GM12878 (cell line): ENCODE measurements around the gene RPS6KA4. TPM values are rescaled to one million over a fixed set of nuclear protein-coding genes. Genes with fewer than 3 reads are reported as not detected.

Source experiments
- ATAC-seq: fragments of 200-7000 bp; cut with Tn5 transposase; 3 replicates; pipeline ENCODE4 v1.9.1; 2020; ENCODE audit warnings: mild to moderate bottlenecking, moderate library complexity
- BruUV-seq: library from RNA; stranded (reverse); fragments of 400-500 nt; replicated peaks from 2 replicates; lab custom pipeline; 2021; lab: Mats Ljungman, UMichigan
- CTCF ChIA-PET: fragments of 300-600 bp; sonication (Branson Sonifier 250); formaldehyde crosslinking; extraction: SDS; loops from one replicate; lab custom pipeline; 2021; ENCODE audit warnings: inconsistent platforms; lab: Yijun Ruan, JAX
- POLR2A ChIA-PET: fragments of 350-600 bp; formaldehyde crosslinking; extraction: SDS; loops from one replicate; lab custom pipeline; 2021; ENCODE audit warnings: inconsistent platforms; lab: Charles Lee
- RAD21 ChIA-PET: fragments of 300-600 bp; sonication (Branson Sonifier 250); formaldehyde crosslinking; loops from one replicate; lab custom pipeline; 2023; ENCODE audit warnings: antibody characterized with exemption; ENCODE audit not compliant: unreplicated experiment; lab: Charles Lee
- SMC1A ChIA-PET: fragments of 300-600 bp; sonication (Branson Sonifier 250); formaldehyde crosslinking; loops from one replicate; lab custom pipeline; 2023; ENCODE audit not compliant: unreplicated experiment, uncharacterized antibody; lab: Charles Lee
- DNase-seq: peaks from one replicate; pipeline ENCODE4 v3.0.0-alpha.2; 2011; ENCODE audit warnings: low read depth, low spot score
- FAIRE-seq: peaks from 3 replicates; lab custom pipeline; 2011; peaks lifted over from hg19 to GRCh38; lab: Jason Lieb, UNC
- H2AFZ ChIP-seq: 2 replicates; pipeline ENCODE4 v1.6.0; 2011; ENCODE audit warnings: low read depth, low read length, control low read depth; ENCODE audit not compliant: control insufficient read depth
- H3K27ac ChIP-seq: 2 replicates; pipeline ENCODE4 v1.5.1; 2011; ENCODE audit warnings: control low read depth; ENCODE audit not compliant: control insufficient read depth, insufficient read depth
- H3K27me3 ChIP-seq, 2 experiments: replicated peaks in 1 of 2; 2 replicates each; pipeline versions ENCODE4 v1.6.0 to v1.6.1; 2011; ENCODE audit warnings: low read length in 1 of 2; ENCODE audit not compliant: control insufficient read depth in 2 of 2, insufficient read depth in 2 of 2
- H3K36me3 ChIP-seq, 2 experiments: 2 replicates each; pipeline ENCODE4 v1.5.1; 2011; ENCODE audit warnings: low read length in 1 of 2; ENCODE audit not compliant: control insufficient read depth in 2 of 2, insufficient read depth in 2 of 2
- H3K4me1 ChIP-seq: 2 replicates; pipeline ENCODE4 v1.6.1; 2011; ENCODE audit warnings: mild to moderate bottlenecking, low read length, moderate library complexity, mixed read lengths; ENCODE audit not compliant: control insufficient read depth, insufficient read depth
- H3K4me2 ChIP-seq: 2 replicates; pipeline ENCODE4 v1.6.0; 2011; ENCODE audit warnings: control low read depth; ENCODE audit not compliant: control insufficient read depth, insufficient read depth
- H3K4me3 ChIP-seq: fragments of 200-600 bp; sonication (generic); 2 replicates; pipeline ENCODE4 v1.5.1; 2016
- H3K79me2 ChIP-seq: 2 replicates; pipeline ENCODE4 v1.6.0; 2011; ENCODE audit warnings: low read length; ENCODE audit not compliant: control insufficient read depth, insufficient read depth
- H3K9ac ChIP-seq: 2 replicates; pipeline ENCODE4 v1.8.0; 2011; ENCODE audit warnings: low read length, control low read depth, mixed read lengths; ENCODE audit not compliant: control insufficient read depth, insufficient read depth
- H3K9me3 ChIP-seq: replicated peaks from 3 replicates; pipeline ENCODE4 v1.5.1; 2011; ENCODE audit warnings: mild to moderate bottlenecking, low read length; ENCODE audit not compliant: control insufficient read depth, insufficient read depth
- H4K20me1 ChIP-seq: 2 replicates; pipeline ENCODE4 v1.6.0; 2011; ENCODE audit not compliant: control insufficient read depth, insufficient read depth
- BACH1 ChIP-seq: fragments of 450-650 bp; IDR thresholded peaks from 2 replicates; pipeline ENCODE4 v1.6.1; 2017; ENCODE audit warnings: mild to moderate bottlenecking, borderline replicate concordance
- CHD1 ChIP-seq: IDR thresholded peaks from 2 replicates; pipeline ENCODE4 v1.6.1; 2012; ENCODE audit warnings: low read depth, low read length, improper control_type of control experiment
- MYB ChIP-seq: fragments of 150-350 bp; IDR thresholded peaks from 2 replicates; pipeline ENCODE4 v1.6.1; 2014; ENCODE audit warnings: mild to moderate bottlenecking, low read depth, low read length, borderline replicate concordance
- PKNOX1 ChIP-seq: fragments of 450-650 bp; IDR thresholded peaks from 2 replicates; pipeline ENCODE4 v1.6.1; 2016; ENCODE audit warnings: mild to moderate bottlenecking
- REST ChIP-seq: IDR thresholded peaks from 2 replicates; pipeline ENCODE4 v1.6.1; 2012; ENCODE audit warnings: mild to moderate bottlenecking, low read depth, low read length
- SRF ChIP-seq, 2 experiments: IDR thresholded peaks; 2 replicates each; pipeline ENCODE4 v1.6.1; 2011; ENCODE audit warnings: low read depth in 2 of 2, low read length in 2 of 2, mild to moderate bottlenecking in 1 of 2, moderate library complexity in 1 of 2
- ZNF217 ChIP-seq: fragments of 450-650 bp; IDR thresholded peaks from 2 replicates; pipeline ENCODE4 v1.6.1; 2017; ENCODE audit warnings: antibody characterized with exemption, mild to moderate bottlenecking
- WGBS: methylation state at CpG from one replicate; pipeline ENCODE4 v1.1.6; 2016; ENCODE audit warnings: low lambda C conversion rate; ENCODE audit not compliant: insufficient replicate concordance, insufficient coverage; ENCODE audit errors: missing lambda C conversion rate; 5-methylcytosine and 5-hydroxymethylcytosine counted together
- in situ Hi-C: fragments of 300-500 bp; cut with MboI; formaldehyde crosslinking; loops from 9 replicates; pipeline ENCODE4 v1.14.3; 2018; ENCODE audit warnings: mixed read lengths
- intact Hi-C: fragments of 100-400 bp; cut with micrococcal nuclease; formaldehyde crosslinking; loops from one replicate; pipeline ENCODE4 v1.14.2; 2022; ENCODE audit not compliant: unreplicated experiment
- polyA plus RNA-seq, 11 experiments: library from polyadenylated mRNA; depleted of rRNA in 4 of 11; unstranded in 6 of 11; stranded (reverse) in 5 of 11; fragments of >200 nt; fragmentation: Nextera tagmentation in 4 of 11; fragmentation: Illumina TruSeq in 1 of 11; extraction: Ambion mirVana in 4 of 11; extraction: Trizol in 1 of 11; gene quantifications; 1 replicate in 1 of 11; 2 replicates in 10 of 11; pipeline versions ENCODE4 v1.2.1 to v1.2.3, GENCODE V29; 2011 to 2016; ENCODE audit warnings: inconsistent platforms in 2 of 11, missing spikeins in 2 of 11, low read depth in 1 of 11
- total RNA-seq, 4 experiments: library from RNA; depleted of rRNA in 3 of 4; stranded (reverse); fragments of >200 nt in 3 of 4; fragmentation: Illumina TruSeq in 1 of 4; extraction: Trizol in 1 of 4; gene quantifications; 2 replicates each; pipeline versions ENCODE4 v1.2.1 to v1.2.3, GENCODE V29; 2013 to 2021

The RPS6KA4 gene
- total and polyA plus RNA-seq, 10 of the 15 experiments (the other 5 are each of a cell fraction or from before 2014, with no cell fraction given) = 0.34 to 32.6 (median 11.3) TPM

GRCh38 chr11:64347193-64347867, 11.6 kb upstream of the RPS6KA4 start:
- whole genome bisulfite sequencing = 84% methylated on average over 12 of the region's 12 CpGs
- ChIA-PET CTCF (interaction anchor here (2.7 kb wide), 1 partner anchor 30 kb away, joined by 13 read pairs; the partner anchor contains the start of genes PRDX5 and TRMT112), RAD21 (no interaction called here)

More at GRCh38 chr11:64347193-64347867, 11.6 kb upstream of the RPS6KA4 start:
- no peak overlapping the region for H3K27ac ChIP-seq
- POLR2A ChIA-PET = no interaction called here
- H3K9me3 ChIP-seq = no peaks in the 10 kb centered on the region
- in situ Hi-C loops (no loop called here), intact Hi-C loops (no loop called here)
- H3K4me1 ChIP-seq = peaks cover under 1% of the 10 kb centered on the region
- H2AFZ ChIP-seq = no peak overlapping the region
- no peak overlapping the region for H3K4me3 ChIP-seq
- no peaks in the 10 kb centered on the region for H4K20me1 ChIP-seq
- ATAC-seq (no peak), DNase-seq (no peak)
- H3K4me2 ChIP-seq = no peak overlapping the region
- H3K79me2 ChIP-seq = no peaks in the 10 kb centered on the region
- H3K36me3 ChIP-seq = peaks cover 8 to 13% of the 10 kb centered on the region in 2 experiments; a peak in 3 of 4 replicates
- no peaks in the 10 kb centered on the region for H3K27me3 ChIP-seq
- BruUV-seq = no TSS peak
- no peak for TF ChIP-seq ZNF217
- no peak for TF ChIP-seq BACH1
- TF ChIP-seq PKNOX1 = no peak
- TF ChIP-seq REST = no peak
- TF ChIP-seq SRF (IDR thresholded peaks at IDR 0.05; ENCODE audit: low read depth in 2 of 2, low read length in 2 of 2) = no peak
- no peak for TF ChIP-seq CHD1
- no peak for TF ChIP-seq MYB
- TF ChIP-seq, all 136 proteins: peak for 0
- H3K9ac ChIP-seq = no peak overlapping the region
- SMC1A ChIA-PET = interaction anchor here (1.0 kb wide), 1 partner anchor 143 kb away, joined by 4 read pairs; no protein-coding TSS in a partner anchor
- no peak for FAIRE-seq
